ENCODE data around the gene TRIM68. TPM values are rescaled to one million over a fixed set of nuclear protein-coding genes. Genes with fewer than 3 reads are reported as not detected.

The TRIM68 gene
- total RNA-seq, 3 donors from 2014 or later (not counting 1 experiment from before 2014, with no cell fraction given): 7.6 to 14.7 (median 9.8) TPM

GRCh38 chr11:4605057-4605456, 3.0 kb downstream of the TRIM68 start:
- Histone ChIP-seq H3K4me1 (ENCODE audit: control insufficient read depth, insufficient read depth, low read length) (peaks cover 12% of the 10 kb centered on the region), H3K36me3 (ENCODE audit: control insufficient read depth, insufficient read depth, low read length) (peaks cover 43% of the 10 kb centered on the region), H3K9me3 (ENCODE audit: control insufficient read depth, insufficient read depth, low read length) (no peaks in the 10 kb centered on the region), H3K27me3 (ENCODE audit: control insufficient read depth, insufficient read depth, low read length) (no peaks in the 10 kb centered on the region), H3K27ac (ENCODE audit: low read length) (no peak overlapping the region), H3K4me3 (ENCODE audit: low read length) (no peak overlapping the region)
- H3K27me3 Mint-ChIP-seq (ENCODE audit: low read depth in 2 of 2): no peaks in the 10 kb centered on the region
- 96% methylated on average over 4 of the region's 4 CpGs for WGBS (ENCODE audit: insufficient coverage)
- intact Hi-C loops (cut with micrococcal nuclease): loop anchor here (10.0 kb wide), 1 partner anchor 1080 kb away; the partner anchor contains the start of genes TRIM22 and TRIM5
- DNase-seq: no peak
- H3K4me1 Mint-ChIP-seq: peaks cover 47 to 53% of the 10 kb centered on the region in 2 donors
- no peak overlapping the region for H3K4me3 Mint-ChIP-seq
- H3K36me3 Mint-ChIP-seq: peaks cover 32% of the 10 kb centered on the region
- peaks cover 0 to 2% of the 10 kb centered on the region in 2 donors for H3K9me3 Mint-ChIP-seq
- TF ChIP-seq CTCF (IDR thresholded peaks at IDR 0.05): no peak
- no peak for ATAC-seq
- H3K27ac Mint-ChIP-seq: no peak overlapping the region

- no peak for TF ChIP-seq CTCF (IDR thresholded peaks at IDR 0.05)
- Mint-ChIP-seq H3K27ac (no peak within 1 kb of the TSS), H3K27me3 (ENCODE audit: low read depth in 2 of 2) (no peaks in the 10 kb centered on the region), H3K4me3 (no peak within 1 kb of the TSS), H3K36me3 (peaks cover 5% of the 10 kb centered on the region), H3K4me1 (peaks cover 0 to 4% of the 10 kb centered on the region in 2 donors), H3K9me3 (no peaks in the 10 kb centered on the region)
- peaks cover 8% of the 10 kb centered on the region for H3K36me3 ChIP-seq (ENCODE audit: control insufficient read depth, insufficient read depth, low read length)
- no peak within 1 kb of the TSS for H3K4me3 ChIP-seq (ENCODE audit: low read length)
- 100% methylated on average over 1 of the region's 1 CpG for WGBS (ENCODE audit: insufficient coverage)
- intact Hi-C loops (cut with micrococcal nuclease): no loop called here
- no peak within 1 kb of the TSS for H3K27ac ChIP-seq (ENCODE audit: low read length)
- no peaks in the 10 kb centered on the region for H3K27me3 ChIP-seq (ENCODE audit: control insufficient read depth, insufficient read depth, low read length)
- H3K4me1 ChIP-seq (ENCODE audit: control insufficient read depth, insufficient read depth, low read length): no peaks in the 10 kb centered on the region
- no peaks in the 10 kb centered on the region for H3K9me3 ChIP-seq (ENCODE audit: control insufficient read depth, insufficient read depth, low read length)
- ATAC-seq (no peak), DNase-seq (no peak)
Observed at GRCh38 chr11:4593739-4594138, 14.3 kb downstream of the TRIM68 start, which contains the start of gene OR52I1. TSS of gene OR52I1 (plus strand) at chr11:4594039. CDS start at chr11:4594039, 0 bp downstream.

- WGBS (ENCODE audit: insufficient coverage): 88% methylated on average over 3 of the region's 3 CpGs
- Histone ChIP-seq H3K27ac (ENCODE audit: low read length) (no peak overlapping the region), H3K36me3 (ENCODE audit: control insufficient read depth, insufficient read depth, low read length) (no peaks in the 10 kb centered on the region), H3K4me1 (ENCODE audit: control insufficient read depth, insufficient read depth, low read length) (no peaks in the 10 kb centered on the region), H3K9me3 (ENCODE audit: control insufficient read depth, insufficient read depth, low read length) (no peaks in the 10 kb centered on the region), H3K27me3 (ENCODE audit: control insufficient read depth, insufficient read depth, low read length) (peaks cover 4% of the 10 kb centered on the region), H3K4me3 (ENCODE audit: low read length) (no peak overlapping the region)
- TF ChIP-seq CTCF (IDR thresholded peaks at IDR 0.05): no peak
- ATAC-seq (no peak), DNase-seq (no peak)
- Mint-ChIP-seq H3K27ac (no peak overlapping the region), H3K4me3 (no peak overlapping the region), H3K9me3 (no peaks in the 10 kb centered on the region), H3K27me3 (ENCODE audit: low read depth in 2 of 2) (peaks cover 12 to 18% of the 10 kb centered on the region in 2 donors), H3K36me3 (no peaks in the 10 kb centered on the region), H3K4me1 (no peaks in the 10 kb centered on the region)
- intact Hi-C loops (cut with micrococcal nuclease): no loop called here
Observed at GRCh38 chr11:4589017-4589416, 19.0 kb downstream of the TRIM68 start.

GRCh38 chr11:4581443-4581842, 26.6 kb downstream of the TRIM68 start, which contains the start of gene OR52I2:
TSS of gene OR52I2 (plus strand) at chr11:4581743.
- Mint-ChIP-seq H3K9me3 (no peaks in the 10 kb centered on the region), H3K4me1 (no peaks in the 10 kb centered on the region), H3K36me3 (no peaks in the 10 kb centered on the region), H3K27ac (no peak within 1 kb of the TSS), H3K4me3 (no peak within 1 kb of the TSS), H3K27me3 (ENCODE audit: low read depth in 2 of 2) (peaks cover 44 to 62% of the 10 kb centered on the region in 2 donors)
- H3K36me3 ChIP-seq (ENCODE audit: control insufficient read depth, insufficient read depth, low read length): no peaks in the 10 kb centered on the region
- H3K27me3 ChIP-seq (ENCODE audit: control insufficient read depth, insufficient read depth, low read length): peaks cover 4% of the 10 kb centered on the region
- intact Hi-C loops (cut with micrococcal nuclease): no loop called here
- no peaks in the 10 kb centered on the region for H3K4me1 ChIP-seq (ENCODE audit: control insufficient read depth, insufficient read depth, low read length)
- H3K4me3 ChIP-seq (ENCODE audit: low read length): no peak within 1 kb of the TSS
- no peak within 1 kb of the TSS for H3K27ac ChIP-seq (ENCODE audit: low read length)
- ATAC-seq: no peak
- TF ChIP-seq CTCF (IDR thresholded peaks at IDR 0.05): no peak
- H3K9me3 ChIP-seq (ENCODE audit: control insufficient read depth, insufficient read depth, low read length): no peaks in the 10 kb centered on the region
- no peak for DNase-seq
